ENCODE results near the gene NRM.
"Not testable (repeated sequence)": the region's sequence is repeated elsewhere in the genome, so short reads cannot be mapped to it uniquely, and the experiment has no call there.

Gene NRM

GRCh38 chr6:30719791-30720737 lies 29.3 kb upstream of the NRM start, which contains the start of gene TUBB:
TSS of gene TUBB (plus strand) at chr6:30720352. CDS start at chr6:30720507, 155 bp downstream.
- DNase-seq: peak; percentile 30

- DNase-seq: no peak
These were observed 28.6 kb upstream of the NRM start for GRCh38 chr6:30719356-30719755.

- not testable (repeated sequence) for DNase-seq
These were observed 27.3 kb upstream of the NRM start for GRCh38 chr6:30717845-30718720.

GRCh38 chr6:30717129-30717844 lies 26.5 kb upstream of the NRM start, which contains the start of gene MDC1:
TSS of gene MDC1 (minus strand) at chr6:30717281. CDS start at chr6:30715175, 2,106 bp downstream.
- peak; percentile 70 for DNase-seq

GRCh38 chr6:30716879-30717128 lies 26.0 kb upstream of the NRM start:
- DNase-seq: no peak

DNA sequence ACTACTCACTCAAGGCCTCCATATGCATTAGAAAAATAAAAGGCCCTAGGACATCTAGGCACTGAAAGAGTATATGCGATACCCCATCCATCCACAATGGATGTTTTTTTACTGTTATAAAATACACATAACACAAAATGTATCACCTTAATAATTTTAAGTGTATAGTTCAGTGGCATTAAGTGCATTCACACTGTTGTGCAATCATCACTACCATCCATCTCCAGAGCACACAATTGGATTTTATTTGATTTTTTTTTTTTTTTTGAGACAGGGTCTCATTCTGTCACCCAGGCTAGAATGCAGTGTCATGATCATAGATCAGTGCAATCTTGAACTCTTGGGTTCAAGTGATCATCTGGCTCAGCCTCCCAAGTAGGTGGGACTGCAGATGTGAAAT lies 23.5 kb upstream of the NRM start:
- DNase-seq: no peak

DNA sequence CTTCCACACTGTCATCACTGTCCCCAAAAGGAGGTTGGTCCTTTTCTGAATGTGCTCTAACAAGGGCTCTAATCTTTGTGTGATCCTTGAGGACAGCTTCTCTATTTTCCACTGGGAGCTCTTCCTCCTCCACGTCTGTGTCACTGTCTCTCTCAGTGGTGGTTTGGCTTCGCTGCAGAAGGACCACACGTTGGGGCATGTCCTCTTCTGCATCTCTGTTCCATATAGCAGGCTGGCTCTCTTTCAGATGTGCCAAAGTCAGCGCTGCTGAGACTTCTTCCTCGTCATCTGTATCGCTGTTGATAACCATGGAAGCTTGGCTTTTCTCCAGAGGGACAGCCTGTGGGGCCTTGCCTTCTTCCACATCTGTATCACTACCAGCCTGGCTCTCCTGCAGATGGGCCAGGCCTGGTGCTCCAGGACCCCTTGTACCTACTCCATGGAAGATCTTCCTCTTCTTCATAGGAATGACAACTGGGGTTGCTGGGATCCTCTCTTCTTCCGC lies 21.7 kb upstream of the NRM start:
- no peak for DNase-seq

DNA sequence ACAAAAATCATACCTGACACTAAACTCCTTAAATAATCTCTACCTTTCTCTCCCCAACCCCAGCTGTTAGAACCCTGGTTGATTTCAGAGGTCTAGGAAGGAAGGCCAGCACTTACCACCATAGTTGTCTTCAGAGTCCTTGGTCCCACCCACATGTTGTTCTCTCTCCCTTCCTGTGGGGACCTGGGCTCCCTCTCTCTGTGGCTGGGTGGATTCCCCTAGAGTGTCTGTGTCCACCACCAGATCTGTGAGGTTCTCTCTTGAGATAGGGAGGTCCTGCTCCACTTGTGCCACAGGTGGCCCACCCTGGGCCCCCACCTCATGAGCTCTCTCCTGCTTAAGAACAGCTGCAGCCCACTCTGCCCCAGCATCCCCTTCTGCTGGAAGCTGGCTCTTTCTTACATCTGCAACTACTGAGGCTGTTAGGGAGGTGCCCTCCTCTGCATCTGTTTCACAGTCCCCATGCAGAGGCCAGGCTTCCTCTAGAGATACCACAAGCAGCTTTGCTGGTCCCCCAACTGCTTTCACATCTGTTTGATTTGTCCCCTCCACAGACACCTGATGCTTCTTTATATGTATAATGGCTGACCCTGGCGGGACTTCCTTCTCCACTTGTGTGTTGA lies 21.1 kb upstream of the NRM start:
- DNase-seq: no peak

- no peak for DNase-seq
These were observed 18.5 kb upstream of the NRM start for GRCh38 chr6:30709101-30709868.

DNA sequence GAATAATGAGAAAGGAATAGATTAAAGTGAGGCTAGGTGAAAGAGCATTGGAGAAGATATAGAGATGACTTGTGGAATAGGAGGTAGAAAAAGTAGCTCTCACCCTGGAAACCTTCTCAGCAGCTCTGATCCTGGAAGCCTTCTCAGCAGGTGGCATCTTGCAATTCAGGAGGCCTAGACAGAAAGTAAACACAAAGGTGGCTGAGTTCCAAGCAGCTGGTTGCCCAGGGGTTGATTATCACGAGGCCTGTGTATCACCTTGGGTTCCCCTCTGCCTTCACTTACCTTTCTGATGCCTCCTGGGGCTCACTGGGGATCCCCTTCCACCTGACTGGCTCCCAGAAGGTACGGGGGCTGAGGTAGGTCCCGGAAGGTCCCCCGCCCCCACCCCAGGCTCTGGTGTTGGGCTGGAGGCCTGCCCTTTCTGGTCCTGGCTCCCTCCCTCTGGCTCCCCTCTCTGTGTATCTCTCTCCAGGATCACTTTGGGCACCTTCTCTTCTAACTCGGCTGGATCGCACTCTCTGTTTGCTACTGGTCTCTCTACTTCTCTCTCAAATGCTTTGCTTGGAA lies 16.6 kb upstream of the NRM start:
- no peak for DNase-seq

DNA sequence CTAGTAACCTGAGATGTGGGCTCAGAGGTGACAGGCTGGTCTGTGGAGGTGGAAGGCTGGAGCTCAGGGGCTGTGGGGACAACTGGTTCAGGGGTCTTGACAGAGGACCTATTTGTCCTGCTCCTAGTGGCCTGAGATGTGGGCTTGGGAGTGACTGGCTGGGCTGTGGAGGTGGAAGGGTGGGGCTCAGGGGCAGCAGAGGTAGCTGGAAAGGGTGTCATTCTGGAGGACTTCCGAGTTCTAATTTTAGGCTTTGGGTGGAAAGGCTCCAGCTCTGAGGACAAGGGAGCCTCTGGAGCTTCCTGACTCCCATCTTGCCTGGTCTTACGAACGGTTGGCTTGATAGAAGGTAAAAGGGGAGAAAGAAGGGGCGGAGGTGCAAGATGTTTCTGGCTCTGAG lies 14.8 kb upstream of the NRM start:
- DNase-seq: no peak

DNA sequence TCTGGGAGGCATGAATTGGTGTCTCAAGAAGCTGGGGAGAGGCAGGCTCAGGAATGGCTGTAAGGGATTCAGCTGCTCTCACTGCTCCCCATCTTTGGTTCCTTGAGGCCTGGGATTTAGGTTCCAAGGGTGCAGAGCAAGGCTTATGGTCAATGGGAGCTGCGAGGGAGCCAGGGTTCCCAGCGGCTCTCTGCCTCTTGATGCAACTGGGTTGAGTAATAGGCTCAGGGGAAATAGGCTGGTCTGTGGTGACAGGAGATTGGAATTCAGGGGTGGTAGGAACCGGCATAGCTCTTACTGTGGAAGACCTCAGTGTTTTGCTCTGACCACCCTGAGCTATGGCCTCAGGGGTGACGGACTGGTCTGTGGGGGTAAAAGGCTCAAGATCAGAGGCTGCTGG lies 13.0 kb upstream of the NRM start:
- DNase-seq: no peak

DNA sequence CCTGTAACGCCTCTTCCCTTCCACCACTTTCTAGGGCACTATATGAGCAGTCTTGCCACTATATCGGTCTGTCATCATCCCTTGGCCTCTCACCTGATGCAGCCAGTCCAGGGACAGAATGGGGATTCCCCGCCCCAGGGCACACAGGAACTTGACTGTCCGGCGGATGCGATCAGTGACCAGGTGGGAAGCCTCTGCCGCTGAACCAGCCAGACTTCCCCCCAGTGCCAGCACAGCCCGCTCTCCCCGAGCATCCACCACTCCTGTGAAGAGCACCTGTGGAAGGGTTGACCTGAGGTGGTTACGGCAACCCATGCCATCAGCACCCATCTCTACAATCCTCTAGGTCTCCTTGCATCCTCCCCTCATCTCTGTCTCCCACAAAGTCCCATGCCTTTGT lies 12.2 kb upstream of the NRM start:
- DNase-seq: no peak

DNA sequence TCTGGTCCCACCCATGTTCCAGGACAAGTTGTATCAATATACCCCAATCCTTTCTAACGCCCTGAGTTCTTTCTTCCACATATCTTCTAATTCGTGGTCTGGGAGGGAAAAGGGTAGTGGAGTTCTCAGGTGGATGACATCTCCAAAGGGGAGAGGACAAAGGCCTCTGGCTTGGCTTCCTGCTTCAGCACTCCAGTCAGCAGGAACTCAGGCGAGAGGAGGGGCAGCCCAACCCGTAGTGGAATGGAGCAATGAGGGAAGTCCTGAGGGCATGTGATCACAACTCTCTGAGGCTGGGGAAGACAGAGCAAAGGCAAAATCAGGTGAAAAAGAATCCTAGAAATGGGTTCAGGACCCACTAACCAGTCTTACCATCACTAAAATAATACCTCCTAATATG lies 9.6 kb upstream of the NRM start:
- no peak for DNase-seq

DNA sequence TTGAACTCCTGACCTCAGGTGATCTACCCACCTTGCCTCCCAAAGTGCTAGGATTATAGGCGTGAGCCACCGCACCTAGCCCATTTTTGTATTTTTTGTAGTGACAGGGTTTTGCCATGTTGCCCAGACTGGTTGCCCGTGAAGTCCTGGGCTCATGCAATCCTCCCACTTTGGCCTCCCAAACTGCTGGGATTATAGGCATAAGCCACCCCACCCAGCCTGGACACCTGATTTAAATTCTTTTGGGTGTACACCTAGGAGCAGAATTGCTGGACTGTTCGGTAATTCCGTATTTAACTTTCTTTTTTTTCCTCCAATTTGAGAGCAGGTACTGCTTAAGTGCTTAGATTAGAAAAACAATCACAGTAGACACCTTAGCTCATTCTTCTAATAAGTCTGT lies 5.6 kb upstream of the NRM start:
- no peak for DNase-seq

DNA sequence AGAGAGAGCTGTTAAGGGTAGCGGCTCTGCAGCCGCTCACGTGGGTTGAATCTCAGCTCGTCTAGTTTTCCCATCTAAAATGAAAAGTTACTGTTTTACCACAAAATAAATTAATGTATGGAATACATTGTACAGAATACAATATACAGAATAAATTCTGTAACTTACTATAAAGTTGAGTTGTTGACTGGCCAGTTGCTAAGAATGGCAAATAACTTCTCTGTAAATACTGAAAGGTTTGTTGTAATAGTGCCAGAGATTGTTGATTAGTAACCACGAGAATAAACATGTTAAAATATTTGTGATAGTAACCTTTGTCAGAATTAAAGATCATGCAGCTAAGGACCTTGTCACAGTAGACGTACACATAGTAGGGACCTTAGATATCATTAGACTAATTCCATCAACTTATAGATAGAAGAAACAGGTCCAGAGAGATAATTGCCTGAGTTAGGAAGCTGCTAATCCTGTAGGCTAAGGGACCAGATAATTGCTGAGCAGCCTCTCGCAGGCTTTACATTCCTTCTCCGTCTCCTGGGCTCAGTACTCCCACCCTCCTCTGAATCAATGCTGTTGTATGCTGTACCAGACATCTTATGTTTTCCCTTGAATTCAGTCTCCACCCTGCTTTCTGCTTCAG lies 544 bp upstream of the NRM start:
- DNase-seq: no peak

DNA sequence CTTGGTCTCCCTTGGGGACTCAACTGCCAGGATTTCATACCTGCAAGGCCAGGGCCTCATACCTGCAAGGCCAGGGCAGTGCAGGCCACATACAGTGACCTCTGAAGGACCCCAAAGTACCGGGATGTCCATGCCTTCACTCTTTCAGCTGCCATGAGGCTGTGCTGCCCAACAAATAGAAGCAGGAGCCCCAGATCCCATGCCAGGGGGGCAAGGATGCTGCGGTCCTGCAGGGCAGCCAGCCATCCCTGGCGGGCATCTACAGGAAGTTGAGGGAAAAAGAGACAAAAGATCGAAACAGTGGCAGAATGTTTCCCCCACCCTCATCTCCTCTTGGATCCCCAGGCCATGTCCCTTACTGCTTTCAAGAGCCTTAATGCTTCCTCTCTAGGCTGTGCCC lies 799 bp downstream of the NRM start:
- DNase-seq: no peak

- DNase-seq: no peak
These were observed 1.5 kb downstream of the NRM start for GRCh38 chr6:30689022-30689865.

- no peak for DNase-seq
These were observed 2.2 kb downstream of the NRM start for GRCh38 chr6:30688569-30688968.

Measured in cortex of kidney (tissue), 1 donor.